GM18499 (cell line): ENCODE results near the gene OR4Q2.
"Not testable (repeated sequence)": the region's sequence is repeated elsewhere in the genome, so short reads cannot be mapped to it uniquely, and the experiment has no call there.

Source experiments
- ATAC-seq: cut with Tn5 transposase; IDR thresholded peaks from one replicate; pipeline ENCODE4 v1.9.1; 2021; ENCODE audit warnings: moderate number of reproducible peaks; ENCODE audit not compliant: insufficient read depth, unreplicated experiment

The OR4Q2 gene

DNA sequence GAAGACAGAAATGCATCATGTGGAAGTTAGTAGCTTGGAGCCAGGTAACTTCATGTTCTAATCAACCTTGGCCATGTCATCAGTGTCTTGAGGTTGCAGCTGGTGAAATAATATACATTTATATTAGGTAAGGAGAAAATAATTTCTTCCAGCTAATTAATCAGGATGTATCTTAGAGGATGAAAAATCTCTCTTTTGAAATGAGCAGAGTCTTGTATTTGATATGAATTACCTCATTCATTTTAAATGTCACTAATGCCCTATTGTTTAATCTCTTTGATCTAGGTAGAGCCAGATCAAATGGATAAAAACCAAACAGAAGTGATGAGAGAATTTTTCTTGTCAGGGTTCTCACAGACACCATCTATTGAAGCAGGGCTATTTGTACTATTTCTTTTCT lies at the start of gene OR4Q2:
Gene OR4Q2, plus strand, starts transcription at position 301 of the 400 bp plus-strand sequence.
- ATAC-seq = no peak

- not testable (repeated sequence) for ATAC-seq
Measured at GRCh38 chr14:19969735-19970134, 32.2 kb upstream of the OR4Q2 start.

- ATAC-seq = no peak
Measured at GRCh38 chr14:19974844-19975243, 27.1 kb upstream of the OR4Q2 start.

DNA sequence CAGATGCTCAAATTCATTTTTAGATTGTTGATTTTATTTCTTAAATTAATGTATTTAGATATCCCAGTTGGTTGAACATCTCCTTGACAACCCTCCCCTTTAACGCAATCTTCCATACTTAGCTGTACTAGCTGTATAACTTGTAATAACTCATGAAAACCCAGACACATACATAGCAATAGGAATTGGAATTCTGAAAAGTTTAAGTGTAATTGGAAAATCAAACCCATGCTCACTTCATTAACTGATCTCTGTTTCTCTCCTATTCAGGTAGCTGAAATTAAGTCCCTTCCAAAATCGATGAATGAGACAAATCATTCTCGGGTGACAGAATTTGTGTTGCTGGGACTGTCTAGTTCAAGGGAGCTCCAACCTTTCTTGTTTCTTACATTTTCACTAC lies 26.7 kb upstream of the OR4Q2 start, which contains the start of gene OR4K15:
Gene OR4K15, plus strand, starts transcription at position 301 of the 400 bp plus-strand sequence. Its CDS starts 0 bp downstream, at position 301.
- no peak for ATAC-seq

- ATAC-seq = no peak
Measured at GRCh38 chr14:19993438-19993837, 8.5 kb upstream of the OR4Q2 start.

DNA sequence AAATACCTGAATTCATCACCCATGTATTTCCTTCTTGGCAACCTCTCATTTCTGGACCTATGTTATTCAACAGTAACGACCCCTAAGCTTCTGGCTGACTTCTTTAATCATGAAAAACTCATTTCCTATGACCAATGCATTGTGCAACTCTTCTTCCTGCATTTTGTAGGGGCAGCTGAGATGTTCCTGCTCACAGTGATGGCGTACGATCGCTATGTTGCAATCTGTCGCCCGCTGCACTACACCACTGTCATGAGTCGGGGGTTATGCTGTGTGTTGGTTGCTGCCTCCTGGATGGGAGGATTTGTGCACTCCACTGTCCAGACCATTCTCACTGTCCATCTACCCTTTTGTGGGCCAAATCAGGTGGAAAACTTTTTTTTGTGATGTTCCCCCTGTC lies 356 bp downstream of the OR4Q2 start:
- no peak for ATAC-seq

- no peak for ATAC-seq
Measured at GRCh38 chr14:20008156-20008555, 6.2 kb downstream of the OR4Q2 start.

DNA sequence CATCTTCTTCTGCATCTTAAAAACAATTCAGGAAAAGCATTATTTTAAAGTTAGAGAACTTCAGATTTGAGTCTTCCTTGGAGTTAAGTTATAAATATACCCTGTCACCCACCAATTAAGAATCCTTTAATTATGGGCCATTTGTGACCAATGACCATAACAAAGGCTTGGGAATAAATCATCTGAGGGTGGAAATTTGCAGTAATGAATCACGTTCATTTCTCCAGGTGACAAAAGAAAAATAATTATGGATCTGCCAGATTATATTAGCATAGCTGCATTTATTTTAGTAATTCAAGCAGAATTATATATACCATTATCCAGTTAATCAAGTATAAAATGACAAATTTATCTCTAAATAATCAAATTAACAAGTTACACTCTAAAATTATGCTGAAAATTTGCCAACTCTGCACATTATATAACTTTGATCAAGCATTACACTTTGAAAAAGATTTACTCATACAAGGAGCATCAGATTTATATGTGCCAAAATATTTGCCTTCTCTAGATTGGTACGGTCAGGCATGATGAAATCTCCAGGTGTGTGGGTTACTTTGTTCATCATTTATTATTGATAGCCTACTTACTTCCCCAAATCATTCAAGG lies 17.4 kb downstream of the OR4Q2 start, which contains the start of gene OR4K14:
Gene OR4K14, minus strand, starts transcription at position 51 of the 609 bp plus-strand sequence. CDS start 4,114 bp downstream, outside the sequence.
- no peak for ATAC-seq

DNA sequence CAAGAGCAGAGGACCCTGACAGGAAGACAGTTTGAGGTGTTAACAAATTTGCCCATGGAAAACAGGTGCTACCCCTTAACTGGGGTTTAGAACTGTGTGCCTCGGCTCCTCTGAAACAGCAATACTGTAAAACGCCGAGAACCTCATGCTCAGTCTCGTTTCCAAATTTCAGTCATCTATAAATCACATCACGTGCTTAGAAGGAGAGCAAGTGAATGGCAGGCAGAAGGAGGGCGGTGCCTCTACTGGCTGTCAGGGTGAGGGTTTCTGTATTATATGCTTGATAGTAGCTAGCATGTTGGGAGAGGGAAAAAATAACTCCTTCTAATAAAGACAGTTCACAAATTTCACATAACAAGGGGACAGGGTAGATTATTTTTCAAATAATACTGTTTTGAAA lies 29.1 kb downstream of the OR4Q2 start:
- ATAC-seq = no peak

- no peak for ATAC-seq
Measured at GRCh38 chr14:20035449-20035848, 33.5 kb downstream of the OR4Q2 start.

- ATAC-seq = no peak
Measured at GRCh38 chr14:20035938-20036337, 34.0 kb downstream of the OR4Q2 start, which contains the start of gene OR4K13. Gene OR4K13, minus strand, starts transcription at chr14:20036038. Its CDS starts 1,280 bp downstream, at chr14:20034758.

DNA sequence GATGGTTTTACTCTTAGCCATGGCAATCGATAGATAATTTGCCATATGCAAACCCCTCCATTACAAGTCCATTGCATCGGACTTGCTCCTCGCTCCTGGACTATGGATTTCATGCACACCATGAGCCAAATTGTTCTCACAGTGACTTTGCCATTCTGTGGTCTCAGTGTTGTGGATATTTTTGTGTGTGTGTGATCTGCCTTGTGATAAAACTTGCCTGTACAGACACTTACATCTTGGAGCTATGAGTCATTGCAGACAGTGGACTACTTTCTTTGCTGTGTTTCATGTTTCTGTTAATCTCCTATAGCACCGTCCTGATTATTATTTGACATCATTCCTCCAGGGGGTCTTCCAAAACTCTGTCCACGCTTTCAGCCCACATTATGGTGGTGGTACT lies 42.3 kb downstream of the OR4Q2 start:
- ATAC-seq = no peak

- no peak for ATAC-seq
Measured at GRCh38 chr14:20048202-20048601, 46.2 kb downstream of the OR4Q2 start.
